Measurements from ENCODE around the gene SRD5A1.

Gene SRD5A1

DNA sequence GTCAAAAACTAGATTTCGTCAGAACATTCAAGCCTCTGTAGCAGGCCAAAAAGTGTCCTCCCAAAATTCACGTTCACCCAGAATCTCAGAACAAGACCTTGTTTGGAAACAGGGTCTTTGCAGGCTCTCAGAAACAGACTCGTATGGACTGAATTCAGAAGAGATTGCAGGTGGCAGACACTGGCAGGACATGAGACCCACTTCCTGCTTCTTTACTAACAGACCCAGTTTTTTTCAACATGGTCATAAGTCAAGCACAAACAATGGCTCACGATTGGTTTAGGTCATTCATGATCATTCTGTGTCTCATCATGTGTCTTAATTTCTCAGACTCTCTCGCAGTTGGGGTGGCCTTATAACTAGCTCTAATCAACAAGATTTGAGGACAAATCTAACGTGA lies 74.6 kb downstream of the SRD5A1 start:
- H2BK120ac ChIP-seq (ENCODE audit: low read depth, low read length), result no peak overlapping the region
- H3K27me3 ChIP-seq (ENCODE audit: control insufficient read depth in 3 of 3, insufficient read depth in 3 of 3, low read depth in 1 of 3, low read length in 3 of 3), result peaks cover 0 to 6% (median 2%) of the 10 kb centered on the region in 3 experiments
- H3K79me1 ChIP-seq (ENCODE audit: low read depth, low read length), result no peaks in the 10 kb centered on the region
- no peak overlapping the region for H3K4me3 ChIP-seq (ENCODE audit: low read length in 2 of 2)
- H3K18ac ChIP-seq (ENCODE audit: low read length), result no peak overlapping the region
- H3K36me3 ChIP-seq (replicated peaks in 1 of 2; ENCODE audit: control insufficient read depth in 2 of 2, insufficient read depth in 2 of 2, low read length in 2 of 2), result no peaks in the 10 kb centered on the region
- H3K4ac ChIP-seq (ENCODE audit: low read length), result no peak overlapping the region
- no peak overlapping the region for H2BK12ac ChIP-seq (ENCODE audit: low read length)
- H2BK5ac ChIP-seq (ENCODE audit: low read length), result no peak overlapping the region
- no peak for DNase-seq (ENCODE audit: low spot score)
- no peak overlapping the region for H3K9ac ChIP-seq (ENCODE audit: low read depth, low read length, poor library complexity)
- H4K8ac ChIP-seq (ENCODE audit: low read depth, low read length), result no peak overlapping the region
- WGBS, 2 donors (ENCODE audit: extremely low coverage in 2 of 2, insufficient read length in 2 of 2, insufficient replicate concordance in 1 of 2), result no CpG with 5 or more reads among the region's 6 CpGs
- H3K27ac ChIP-seq (replicated peaks; ENCODE audit: low read length), result no peak overlapping the region
- no peak overlapping the region for H4K91ac ChIP-seq (ENCODE audit: low read depth, low read length, poor library complexity)
- H3K4me2 ChIP-seq (ENCODE audit: insufficient read depth, low read length, poor library complexity, severe bottlenecking), result no peak overlapping the region
- no peak overlapping the region for H2AK5ac ChIP-seq (ENCODE audit: low read depth, low read length)
- no peaks in the 10 kb centered on the region for H3K9me3 ChIP-seq (replicated peaks in 1 of 2; ENCODE audit: control insufficient read depth in 2 of 2, insufficient read depth in 1 of 2, low read depth in 1 of 2, low read length in 2 of 2)
- no peak overlapping the region for H2BK15ac ChIP-seq (ENCODE audit: low read length)
- H3K23ac ChIP-seq (ENCODE audit: low read depth, low read length, poor library complexity), result no peak overlapping the region
- H3K4me1 ChIP-seq (ENCODE audit: control insufficient read depth in 2 of 2, insufficient read depth in 1 of 2, low read depth in 1 of 2, low read length in 2 of 2), result peaks cover 4 to 6% of the 10 kb centered on the region in 2 donors
- no peak overlapping the region for H2AFZ ChIP-seq (ENCODE audit: low read length)
- no peak overlapping the region for H3K14ac ChIP-seq (ENCODE audit: low read length)

GRCh38 chr5:6708814-6709213 lies 75.6 kb downstream of the SRD5A1 start:
- Histone ChIP-seq H3K4me1 (ENCODE audit: control insufficient read depth in 2 of 2, insufficient read depth in 1 of 2, low read depth in 1 of 2, low read length in 2 of 2) (peaks cover 4 to 6% of the 10 kb centered on the region in 2 donors), H3K14ac (ENCODE audit: low read length) (no peak overlapping the region), H3K27ac (replicated peaks; ENCODE audit: low read length) (no peak overlapping the region), H2BK5ac (ENCODE audit: low read length) (no peak overlapping the region), H4K91ac (ENCODE audit: low read depth, low read length, poor library complexity) (no peak overlapping the region), H2BK12ac (ENCODE audit: low read length) (no peak overlapping the region), H3K4me2 (ENCODE audit: insufficient read depth, low read length, poor library complexity, severe bottlenecking) (no peak overlapping the region), H3K36me3 (replicated peaks in 1 of 2; ENCODE audit: control insufficient read depth in 2 of 2, insufficient read depth in 2 of 2, low read length in 2 of 2) (no peaks in the 10 kb centered on the region), H3K23ac (ENCODE audit: low read depth, low read length, poor library complexity) (no peak overlapping the region), H3K9me3 (replicated peaks in 1 of 2; ENCODE audit: control insufficient read depth in 2 of 2, insufficient read depth in 1 of 2, low read depth in 1 of 2, low read length in 2 of 2) (no peaks in the 10 kb centered on the region), H2AK5ac (ENCODE audit: low read depth, low read length) (no peak overlapping the region), H3K18ac (ENCODE audit: low read length) (no peak overlapping the region), H3K27me3 (ENCODE audit: control insufficient read depth in 3 of 3, insufficient read depth in 3 of 3, low read depth in 1 of 3, low read length in 3 of 3) (peaks cover 0 to 6% (median 2%) of the 10 kb centered on the region in 3 experiments), H3K9ac (ENCODE audit: low read depth, low read length, poor library complexity) (no peak overlapping the region), H3K79me1 (ENCODE audit: low read depth, low read length) (no peaks in the 10 kb centered on the region), H2BK120ac (ENCODE audit: low read depth, low read length) (no peak overlapping the region), H2AFZ (ENCODE audit: low read length) (peak overlapping the region; percentile 27), H3K4me3 (ENCODE audit: low read length in 2 of 2) (no peak overlapping the region), H3K4ac (ENCODE audit: low read length) (no peak overlapping the region), H4K8ac (ENCODE audit: low read depth, low read length) (no peak overlapping the region), H2BK15ac (ENCODE audit: low read length) (no peak overlapping the region)
- DNase-seq (ENCODE audit: low spot score), result no peak
- WGBS, 2 donors (ENCODE audit: extremely low coverage in 2 of 2, insufficient read length in 2 of 2, insufficient replicate concordance in 1 of 2), result no CpG with 5 or more reads among the region's 1 CpG

DNA sequence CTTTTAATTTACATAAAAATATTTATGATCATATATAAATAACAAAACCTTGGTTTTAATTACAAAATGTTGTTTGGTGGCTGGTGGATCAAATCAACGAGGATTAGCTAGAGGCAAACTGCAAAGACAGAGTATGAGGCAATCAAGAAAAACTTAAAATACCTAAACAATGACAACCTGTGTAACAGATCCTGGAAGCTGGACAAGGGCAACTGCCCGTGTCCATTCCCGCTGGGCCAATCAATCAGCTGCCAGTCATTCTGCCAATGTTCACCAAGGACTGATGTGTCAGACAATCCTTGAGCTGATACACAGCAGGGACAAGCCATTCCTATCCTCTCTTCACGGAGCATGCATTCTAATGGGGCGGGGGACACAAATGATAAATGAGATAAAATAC lies 76.8 kb downstream of the SRD5A1 start:
- Histone ChIP-seq H3K23ac (ENCODE audit: low read depth, low read length, poor library complexity) (no peak overlapping the region), H3K79me1 (ENCODE audit: low read depth, low read length) (no peaks in the 10 kb centered on the region), H2BK120ac (ENCODE audit: low read depth, low read length) (no peak overlapping the region), H3K9ac (ENCODE audit: low read depth, low read length, poor library complexity) (no peak overlapping the region), H3K27ac (replicated peaks; ENCODE audit: low read length) (no peak overlapping the region), H2BK15ac (ENCODE audit: low read length) (no peak overlapping the region), H3K4me1 (ENCODE audit: control insufficient read depth in 2 of 2, insufficient read depth in 1 of 2, low read depth in 1 of 2, low read length in 2 of 2) (peaks cover 4 to 9% of the 10 kb centered on the region in 2 donors), H3K9me3 (replicated peaks in 1 of 2; ENCODE audit: control insufficient read depth in 2 of 2, insufficient read depth in 1 of 2, low read depth in 1 of 2, low read length in 2 of 2) (no peaks in the 10 kb centered on the region), H3K4me2 (ENCODE audit: insufficient read depth, low read length, poor library complexity, severe bottlenecking) (no peak overlapping the region), H4K91ac (ENCODE audit: low read depth, low read length, poor library complexity) (no peak overlapping the region), H2BK5ac (ENCODE audit: low read length) (no peak overlapping the region), H2BK12ac (ENCODE audit: low read length) (no peak overlapping the region), H3K27me3 (ENCODE audit: control insufficient read depth in 3 of 3, insufficient read depth in 3 of 3, low read depth in 1 of 3, low read length in 3 of 3) (peaks cover 0 to 2% (median 2%) of the 10 kb centered on the region in 3 experiments), H3K36me3 (replicated peaks in 1 of 2; ENCODE audit: control insufficient read depth in 2 of 2, insufficient read depth in 2 of 2, low read length in 2 of 2) (peaks cover 0 to under 1% of the 10 kb centered on the region in 2 donors), H2AK5ac (ENCODE audit: low read depth, low read length) (no peak overlapping the region), H3K18ac (ENCODE audit: low read length) (no peak overlapping the region), H3K14ac (ENCODE audit: low read length) (no peak overlapping the region), H4K8ac (ENCODE audit: low read depth, low read length) (no peak overlapping the region), H2AFZ (ENCODE audit: low read length) (no peak overlapping the region), H3K4ac (ENCODE audit: low read length) (no peak overlapping the region), H3K4me3 (ENCODE audit: low read length in 2 of 2) (no peak overlapping the region)
- WGBS, 2 donors (ENCODE audit: extremely low coverage in 2 of 2, insufficient read length in 2 of 2, insufficient replicate concordance in 1 of 2), result no CpG with 5 or more reads among the region's 5 CpGs
- DNase-seq (ENCODE audit: low spot score), result no peak

DNA sequence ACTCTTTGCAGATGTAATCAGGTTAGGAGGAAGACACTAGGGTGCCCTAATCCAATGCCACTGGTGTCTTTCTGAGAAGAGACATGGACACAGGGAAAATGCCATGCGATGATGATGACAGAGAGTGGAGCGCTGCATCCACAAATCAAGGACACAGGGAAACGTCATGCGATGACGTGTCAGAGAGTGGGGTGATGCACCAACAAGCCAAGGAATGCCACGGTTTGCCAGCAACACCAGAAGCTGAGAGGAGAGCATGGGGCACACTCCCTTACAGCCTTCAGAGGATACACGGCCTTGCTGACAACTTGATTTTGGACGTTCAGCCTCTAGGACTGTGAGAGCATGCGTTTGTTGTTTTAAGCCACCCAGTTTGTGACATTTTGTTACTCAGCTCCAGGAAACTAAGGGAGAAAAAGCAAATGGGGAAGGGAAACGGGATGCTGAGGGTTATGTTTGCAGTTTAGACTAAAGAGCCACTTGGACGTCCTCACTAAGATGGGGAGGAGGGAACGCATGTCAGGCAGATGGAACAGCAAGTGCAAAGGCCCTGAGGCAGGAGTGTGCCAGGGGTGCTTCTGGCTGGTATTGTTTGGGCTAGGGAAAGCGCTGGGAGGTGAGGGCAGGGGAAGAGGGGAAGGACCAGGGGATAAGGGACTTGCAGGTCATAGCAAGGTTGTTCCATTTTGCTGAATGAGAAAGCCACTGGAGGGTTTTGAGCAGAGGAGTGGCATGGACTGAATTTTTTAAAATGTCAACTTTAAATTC lies 77.5 kb downstream of the SRD5A1 start:
- Histone ChIP-seq H3K23ac (ENCODE audit: low read depth, low read length, poor library complexity) (no peak overlapping the region), H2AFZ (ENCODE audit: low read length) (no peak overlapping the region), H3K27me3 (ENCODE audit: control insufficient read depth in 3 of 3, insufficient read depth in 3 of 3, low read depth in 1 of 3, low read length in 3 of 3) (peaks cover 0 to 2% (median 0%) of the 10 kb centered on the region in 3 experiments), H2AK5ac (ENCODE audit: low read depth, low read length) (no peak overlapping the region), H3K9me3 (replicated peaks in 1 of 2; ENCODE audit: control insufficient read depth in 2 of 2, insufficient read depth in 1 of 2, low read depth in 1 of 2, low read length in 2 of 2) (no peaks in the 10 kb centered on the region), H3K27ac (replicated peaks; ENCODE audit: low read length) (no peak overlapping the region), H3K4me1 (ENCODE audit: control insufficient read depth in 2 of 2, insufficient read depth in 1 of 2, low read depth in 1 of 2, low read length in 2 of 2) (peaks cover 4 to 14% of the 10 kb centered on the region in 2 donors), H3K79me1 (ENCODE audit: low read depth, low read length) (no peaks in the 10 kb centered on the region), H2BK5ac (ENCODE audit: low read length) (no peak overlapping the region), H4K91ac (ENCODE audit: low read depth, low read length, poor library complexity) (no peak overlapping the region), H3K4me2 (ENCODE audit: insufficient read depth, low read length, poor library complexity, severe bottlenecking) (no peak overlapping the region), H4K8ac (ENCODE audit: low read depth, low read length) (no peak overlapping the region), H3K36me3 (replicated peaks in 1 of 2; ENCODE audit: control insufficient read depth in 2 of 2, insufficient read depth in 2 of 2, low read length in 2 of 2) (peaks cover 0 to 8% of the 10 kb centered on the region in 2 donors), H2BK15ac (ENCODE audit: low read length) (no peak overlapping the region), H2BK120ac (ENCODE audit: low read depth, low read length) (no peak overlapping the region), H3K9ac (ENCODE audit: low read depth, low read length, poor library complexity) (no peak overlapping the region), H2BK12ac (ENCODE audit: low read length) (no peak overlapping the region), H3K14ac (ENCODE audit: low read length) (no peak overlapping the region), H3K4ac (ENCODE audit: low read length) (no peak overlapping the region), H3K18ac (ENCODE audit: low read length) (no peak overlapping the region), H3K4me3 (ENCODE audit: low read length in 2 of 2) (no peak overlapping the region)
- WGBS, 2 donors (ENCODE audit: extremely low coverage in 2 of 2, insufficient read length in 2 of 2, insufficient replicate concordance in 1 of 2), result no CpG with 5 or more reads among the region's 13 CpGs
- DNase-seq (ENCODE audit: low spot score), result no peak
